Adipose tissue (tissue), 3 donors: ENCODE measurements around the gene DBNL. TPM values are rescaled to one million over a fixed set of nuclear protein-coding genes. Genes with fewer than 3 reads are reported as not detected.
"Not testable (repeated sequence)": the region's sequence is repeated elsewhere in the genome, so short reads cannot be mapped to it uniquely, and the experiment has no call there.

ENCODE experiments used
- H3K27ac ChIP-seq: one replicate; pipeline ENCODE4 v1.5.1; 2013; ENCODE audit warnings: low read depth, low read length
- WGBS, 3 donors: extraction: QIAGEN DNeasy Blood & Tissue Kit; methylation state at CpG; one replicate each; pipeline ENCODE4 v1.1.7; 2013; 5-methylcytosine and 5-hydroxymethylcytosine counted together
- polyA plus RNA-seq, 3 donors: library from polyadenylated mRNA; stranded (reverse); fragments of 200-250 nt; gene quantifications; one replicate each; pipeline ENCODE4 v1.2.3, GENCODE V29; 2013
- donor health status: healthy with polysubstance abuse.
- donor health status: Bipolar disorder and iron deficiency.
- donor health status: healthy.

The DBNL gene
- polyA plus RNA-seq = 100 to 1,000 TPM in 2 of 3 donors, 10 to 100 TPM in 1; 39.4 to 111 (median 101) TPM

DNA sequence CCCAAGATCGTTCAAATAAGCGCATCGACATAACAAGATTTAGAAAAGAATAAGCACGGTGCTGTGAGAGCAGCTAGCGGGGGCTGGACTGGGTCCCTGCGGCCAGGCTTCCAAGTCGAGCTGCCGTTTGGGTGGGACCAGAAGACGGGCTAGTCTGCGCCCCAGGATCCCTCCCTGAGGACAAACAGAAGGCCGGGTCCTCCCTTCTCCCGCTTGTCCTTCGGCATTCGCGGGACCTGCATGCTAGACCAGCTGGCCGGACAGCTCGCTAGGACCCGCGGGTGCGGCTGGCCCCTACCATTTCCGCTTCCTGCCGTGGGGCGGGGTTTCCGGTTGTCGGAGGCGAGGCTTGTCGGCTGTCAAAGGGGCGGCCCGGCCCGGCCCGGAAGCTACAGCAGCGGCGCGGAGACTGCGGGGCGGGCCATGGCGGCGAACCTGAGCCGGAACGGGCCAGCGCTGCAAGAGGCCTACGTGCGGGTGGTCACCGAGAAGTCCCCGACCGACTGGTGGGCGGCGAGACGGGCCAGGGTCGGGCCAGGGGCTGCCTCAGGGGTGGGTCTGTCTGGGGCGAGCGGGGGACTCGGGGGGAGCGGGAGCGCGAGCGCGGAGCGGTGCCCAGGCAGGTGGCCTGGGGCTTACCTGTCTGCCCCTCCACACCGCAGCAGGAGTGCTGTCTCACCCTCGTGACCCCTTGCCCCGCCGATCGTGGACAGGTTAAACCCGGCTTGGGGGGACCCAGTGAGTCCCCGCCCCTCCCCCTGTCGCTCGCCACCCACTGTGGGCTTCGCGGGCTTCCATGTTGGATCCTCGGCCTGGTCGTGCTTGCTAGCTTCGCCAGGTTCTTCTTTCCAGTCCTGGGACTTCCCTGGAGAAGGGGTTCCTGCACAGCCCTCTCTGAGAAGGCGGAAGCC is at the start of gene DBNL:
TSS of gene DBNL (plus strand) at position 388 of the 911 bp plus-strand sequence. CDS start at position 424, 36 bp downstream.
- WGBS, 3 donors = 0 to 1% (median 0%) methylated on average over 65 to 74 of the region's 74 CpGs
- H3K27ac ChIP-seq = peak within 1 kb of the TSS; percentile 53

DNA sequence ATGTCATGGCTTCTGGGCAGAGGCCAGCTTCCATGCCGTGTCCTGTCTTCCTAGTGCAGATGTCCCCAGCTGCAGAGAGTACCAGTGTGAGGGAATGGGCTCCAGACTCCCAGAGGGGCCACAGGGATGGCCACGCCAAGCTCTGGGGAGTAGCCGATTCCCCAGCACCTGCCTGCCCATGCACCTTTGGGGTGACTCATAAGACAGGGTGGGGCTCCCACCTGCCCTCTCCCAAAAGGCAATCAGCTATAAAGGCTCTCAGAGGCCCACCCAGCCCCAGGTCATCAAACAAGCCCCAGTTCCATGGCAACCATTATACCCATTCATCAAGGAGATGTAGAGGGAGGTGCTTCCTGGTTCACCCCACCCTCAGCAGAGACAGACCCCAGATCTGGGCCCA is 47.0 kb upstream of the DBNL start, which contains the start of gene SPDYE1:
TSS of gene SPDYE1 (plus strand) at position 366 of the 400 bp plus-strand sequence. CDS start 2,053 bp downstream, outside the sequence.
- H3K27ac ChIP-seq = not testable (repeated sequence)

DNA sequence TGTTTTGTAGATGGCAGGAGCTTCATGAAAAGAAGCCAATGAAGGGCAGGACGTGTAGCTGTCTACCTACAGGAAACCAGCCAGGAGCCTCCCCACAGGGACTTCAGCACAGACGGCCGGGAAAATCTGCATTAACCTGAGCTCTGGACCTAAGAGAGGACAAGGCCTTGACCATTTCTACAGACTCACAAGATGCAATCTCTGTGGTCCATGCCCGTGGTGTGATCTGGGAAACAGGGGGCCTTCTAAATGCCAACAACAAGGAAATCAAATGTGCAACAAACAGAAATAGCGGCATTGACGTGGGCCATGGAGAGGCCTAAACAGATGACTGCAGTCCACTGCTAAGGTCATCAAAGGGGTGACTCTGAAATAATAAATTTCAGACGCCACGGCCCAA is 32.4 kb upstream of the DBNL start:
- WGBS, 3 donors = 88 to 91% (median 89%) methylated on average over 7 to 8 of the region's 8 CpGs
- not testable (repeated sequence) for H3K27ac ChIP-seq

More for the DNA sequence above, 47.0 kb upstream of the DBNL start, which contains the start of gene SPDYE1:
- WGBS, 3 donors = 93 to 97% (median 97%) methylated on average over 3 of the region's 3 CpGs

DNA sequence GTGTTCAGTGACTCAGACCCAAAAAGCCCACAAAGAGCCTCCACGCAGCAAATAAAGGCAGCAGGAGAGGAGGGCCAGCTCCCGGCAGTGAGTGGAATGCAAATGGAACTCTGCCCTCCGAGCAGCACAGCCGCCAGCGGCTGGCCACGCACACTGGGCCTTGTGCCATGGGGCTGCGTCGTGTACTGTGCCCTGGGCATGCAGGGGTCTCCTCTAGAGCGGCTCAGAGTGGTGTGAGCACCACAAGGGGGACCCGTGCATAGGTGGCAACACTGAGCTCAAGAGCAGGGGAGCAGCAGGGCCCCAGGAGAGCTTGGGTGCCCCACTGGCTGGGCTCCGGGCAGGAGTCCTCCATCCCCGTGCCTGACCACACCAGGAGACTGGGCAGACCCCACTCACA is 29.4 kb upstream of the DBNL start:
- WGBS, 3 donors = 94 to 100% (median 94%) methylated on average over 2 to 7 of the region's 12 CpGs
- not testable (repeated sequence) for H3K27ac ChIP-seq

DNA sequence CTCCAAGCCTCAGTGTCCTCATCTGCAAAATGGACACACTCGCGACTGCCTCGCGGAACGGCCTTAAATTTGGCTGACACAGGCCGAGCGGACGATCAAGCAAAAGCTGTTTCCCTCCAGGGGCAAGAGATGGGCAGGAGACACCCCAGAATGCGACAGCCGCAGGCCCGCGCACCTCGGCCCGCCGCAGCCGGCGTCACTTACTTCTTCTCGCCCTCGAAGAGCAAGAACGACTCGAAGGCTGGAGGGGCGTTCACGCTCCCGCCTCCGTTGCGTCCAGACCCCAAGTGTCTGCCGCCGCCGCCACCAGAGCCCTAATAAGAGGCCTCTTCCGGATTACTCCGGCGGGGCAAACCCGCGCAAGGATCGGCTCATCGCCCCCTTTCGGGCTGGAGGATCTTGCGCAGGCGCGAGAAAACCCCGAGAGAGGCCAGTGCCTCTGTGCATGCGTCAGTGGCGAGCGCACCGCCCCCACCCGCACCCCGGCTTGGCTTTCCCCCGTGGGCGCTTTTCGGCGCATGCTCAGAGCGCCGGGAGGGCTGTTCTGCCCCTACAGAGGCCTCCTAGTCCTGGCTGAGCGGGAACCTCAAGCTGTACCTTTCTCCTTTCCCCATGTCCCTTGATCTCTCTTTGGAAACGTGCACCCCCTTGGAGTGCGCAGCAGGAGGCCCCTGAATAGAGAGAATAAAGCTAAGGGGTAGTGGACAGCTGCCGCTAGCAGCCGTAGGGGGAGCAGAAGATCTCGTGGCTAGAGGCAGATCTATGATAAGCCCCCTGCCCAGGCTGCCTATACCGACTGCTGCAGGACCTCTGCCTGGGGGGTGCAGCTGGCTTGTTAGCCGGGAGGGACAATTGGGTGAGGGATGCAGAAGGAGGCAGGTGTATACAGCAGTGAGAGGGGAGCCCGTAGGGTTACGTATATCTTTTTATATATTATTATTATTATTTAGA is 25.4 kb upstream of the DBNL start:
- not testable (repeated sequence) for H3K27ac ChIP-seq
- 0 to 2% (median 1%) methylated on average over 55 to 60 of the region's 63 CpGs for WGBS, 3 donors

DNA sequence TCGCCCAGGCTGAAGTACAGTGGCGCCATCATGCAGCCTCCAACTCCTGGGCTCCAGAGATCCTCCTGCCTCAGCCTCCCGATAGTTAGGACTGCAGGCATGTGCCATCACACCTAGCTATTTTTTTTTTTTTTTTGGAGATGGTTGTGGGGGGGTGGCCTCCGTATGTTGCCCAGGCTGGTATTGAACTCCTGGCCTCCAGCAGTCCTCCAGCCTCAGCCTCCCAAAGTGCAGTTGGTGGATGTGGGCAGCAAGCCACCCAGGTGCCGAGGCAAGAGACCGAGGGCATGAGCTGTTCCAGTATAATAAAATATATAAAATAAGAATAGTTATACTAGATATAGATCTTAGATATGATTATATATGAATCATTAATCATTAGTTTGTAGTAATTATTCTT is 24.7 kb upstream of the DBNL start:
- H3K27ac ChIP-seq = not testable (repeated sequence)
- 83 to 87% (median 83%) methylated on average over 4 to 6 of the region's 6 CpGs for WGBS, 3 donors

DNA sequence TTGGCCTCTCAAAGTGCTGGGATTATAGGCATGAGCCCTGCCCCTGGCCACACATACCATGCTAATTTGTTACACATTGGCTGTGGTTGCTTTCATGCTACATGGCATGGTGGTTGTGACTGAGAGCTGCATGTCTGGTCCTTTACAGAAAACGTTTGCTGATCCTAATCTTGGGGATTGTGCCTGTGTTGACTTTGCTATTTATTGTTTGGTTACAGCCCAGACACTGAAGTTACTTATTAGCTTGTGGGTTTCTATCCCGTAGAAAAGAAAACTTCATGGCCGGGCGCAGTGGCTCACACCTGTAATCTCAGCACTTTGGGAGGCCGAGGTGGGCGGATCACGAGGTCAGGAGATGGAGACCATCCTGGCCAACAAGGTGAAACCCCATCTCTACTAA is 22.4 kb upstream of the DBNL start:
- H3K27ac ChIP-seq = not testable (repeated sequence)
- 60 to 91% (median 78%) methylated on average over 6 of the region's 7 CpGs for WGBS, 3 donors

DNA sequence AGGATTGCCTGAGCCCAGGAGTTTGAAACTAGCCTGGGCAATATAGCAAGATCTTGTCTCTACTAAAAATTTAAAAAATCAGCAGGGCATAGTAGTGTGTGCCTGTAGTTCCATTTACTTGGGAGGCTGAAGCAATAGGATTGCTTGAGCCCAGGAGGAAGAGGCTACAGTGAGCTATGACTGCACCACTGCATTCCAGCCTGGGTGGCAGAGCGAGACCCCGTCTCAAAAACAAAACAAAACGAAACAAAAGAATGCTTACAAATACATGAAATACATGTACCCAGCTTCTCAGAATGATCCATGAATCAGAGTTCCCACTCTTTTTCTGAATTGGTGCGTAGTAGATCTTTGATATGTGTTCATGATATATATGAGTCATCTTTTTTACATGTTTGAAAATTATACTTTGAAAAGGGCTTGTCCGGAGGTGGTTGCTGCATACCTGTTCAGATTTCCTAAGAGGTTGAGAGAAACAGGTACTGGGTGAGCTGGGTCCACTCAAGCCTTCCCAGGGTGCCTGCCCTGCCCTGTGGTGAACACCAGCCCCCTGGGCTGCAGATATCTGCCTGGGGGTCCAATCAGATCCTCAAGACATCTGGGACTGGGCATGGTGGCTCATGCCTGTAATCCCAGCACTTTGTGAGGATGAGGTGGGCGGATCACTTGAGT is 21.6 kb upstream of the DBNL start:
- H3K27ac ChIP-seq = not testable (repeated sequence)
- 79 to 86% (median 83%) methylated on average over 6 of the region's 6 CpGs for WGBS, 3 donors

DNA sequence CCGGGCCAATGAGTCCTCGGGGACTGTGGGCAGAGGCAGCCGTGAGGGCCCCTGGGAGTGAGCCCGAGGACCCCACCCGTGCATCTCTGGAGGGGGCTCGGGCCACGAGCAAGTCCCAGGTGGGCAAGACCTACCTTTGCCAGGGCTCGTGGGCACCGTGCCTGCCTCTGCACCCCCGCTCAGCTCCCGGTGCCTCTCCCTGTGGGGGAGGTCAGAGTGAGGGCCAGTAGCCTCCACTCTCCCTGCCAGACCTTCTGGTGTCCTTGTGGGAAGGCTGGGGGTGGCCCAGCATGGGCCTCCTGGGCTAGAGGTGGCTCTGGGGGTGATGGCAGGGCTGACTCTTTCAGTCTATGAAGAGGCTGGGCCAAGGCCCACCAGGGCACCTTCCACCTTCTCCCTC is 15.1 kb upstream of the DBNL start:
- WGBS, 3 donors = 63 to 86% (median 80%) methylated on average over 1 to 4 of the region's 11 CpGs

DNA sequence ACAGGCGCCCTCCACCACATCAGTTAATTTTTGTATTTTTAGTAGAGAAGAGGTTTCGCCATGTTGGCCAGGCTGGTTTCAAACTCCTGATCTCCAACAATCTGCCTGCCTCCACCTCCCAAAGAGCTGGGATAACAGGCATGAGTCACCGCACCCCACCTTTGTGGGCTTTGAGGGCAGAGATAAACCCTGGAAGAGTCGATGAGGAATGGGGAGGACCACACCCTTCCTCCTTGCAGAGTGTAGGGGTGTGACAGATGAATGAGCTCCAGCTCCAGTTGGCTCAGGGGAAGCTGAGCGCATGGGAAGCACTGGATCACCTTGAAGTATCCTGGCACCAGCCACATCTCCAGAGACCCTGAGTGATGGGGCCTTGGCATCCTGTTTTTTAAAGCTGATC is 14.5 kb upstream of the DBNL start:
- WGBS, 3 donors = 74 to 79% (median 77%) methylated on average over 3 to 4 of the region's 5 CpGs
- not testable (repeated sequence) for H3K27ac ChIP-seq

More for the DNA sequence above, 15.1 kb upstream of the DBNL start:
- not testable (repeated sequence) for H3K27ac ChIP-seq

DNA sequence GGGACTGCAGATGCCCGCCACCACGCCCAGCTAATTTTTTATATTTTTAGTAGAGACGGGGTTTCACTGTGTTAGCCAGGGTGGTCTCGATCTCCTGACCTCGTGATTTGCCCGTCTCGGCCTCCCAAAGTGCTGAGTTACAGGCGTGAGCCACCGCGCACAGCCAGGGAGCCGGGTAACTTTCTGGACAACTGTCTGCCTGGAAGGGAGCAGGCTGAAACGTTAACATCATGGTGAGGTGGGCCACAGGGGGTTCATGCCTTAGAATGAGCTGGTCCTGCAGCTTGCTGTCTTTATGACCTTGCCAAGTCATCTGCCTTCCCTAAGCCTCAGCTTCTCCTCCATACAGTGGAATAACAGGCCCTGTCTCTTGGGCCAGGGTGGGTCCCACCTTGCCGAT is 13.2 kb upstream of the DBNL start:
- H3K27ac ChIP-seq = not testable (repeated sequence)
- WGBS, 3 donors = 84 to 93% (median 91%) methylated on average over 12 of the region's 13 CpGs

DNA sequence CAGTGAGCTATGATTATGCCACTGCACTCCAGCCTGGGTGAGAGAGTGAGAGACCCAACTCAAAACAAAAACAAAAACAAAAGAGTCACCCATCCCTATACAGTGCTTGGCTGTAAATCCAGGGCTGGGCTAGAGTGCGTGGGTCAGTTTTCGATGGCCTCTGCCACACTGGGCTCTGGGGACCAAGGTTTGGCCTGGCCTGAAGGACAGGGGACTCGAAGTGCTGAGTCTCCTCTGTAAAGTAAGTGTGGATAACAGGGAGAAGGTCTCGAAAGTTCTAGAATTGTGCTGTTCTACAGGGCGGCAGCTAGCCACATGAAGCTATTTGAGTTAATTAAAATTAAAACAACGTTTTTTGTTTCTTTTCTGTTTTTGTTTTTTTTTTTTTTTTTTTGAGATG is 12.5 kb upstream of the DBNL start:
- not testable (repeated sequence) for H3K27ac ChIP-seq
- WGBS, 3 donors = 89 to 99% (median 93%) methylated on average over 4 to 6 of the region's 6 CpGs

DNA sequence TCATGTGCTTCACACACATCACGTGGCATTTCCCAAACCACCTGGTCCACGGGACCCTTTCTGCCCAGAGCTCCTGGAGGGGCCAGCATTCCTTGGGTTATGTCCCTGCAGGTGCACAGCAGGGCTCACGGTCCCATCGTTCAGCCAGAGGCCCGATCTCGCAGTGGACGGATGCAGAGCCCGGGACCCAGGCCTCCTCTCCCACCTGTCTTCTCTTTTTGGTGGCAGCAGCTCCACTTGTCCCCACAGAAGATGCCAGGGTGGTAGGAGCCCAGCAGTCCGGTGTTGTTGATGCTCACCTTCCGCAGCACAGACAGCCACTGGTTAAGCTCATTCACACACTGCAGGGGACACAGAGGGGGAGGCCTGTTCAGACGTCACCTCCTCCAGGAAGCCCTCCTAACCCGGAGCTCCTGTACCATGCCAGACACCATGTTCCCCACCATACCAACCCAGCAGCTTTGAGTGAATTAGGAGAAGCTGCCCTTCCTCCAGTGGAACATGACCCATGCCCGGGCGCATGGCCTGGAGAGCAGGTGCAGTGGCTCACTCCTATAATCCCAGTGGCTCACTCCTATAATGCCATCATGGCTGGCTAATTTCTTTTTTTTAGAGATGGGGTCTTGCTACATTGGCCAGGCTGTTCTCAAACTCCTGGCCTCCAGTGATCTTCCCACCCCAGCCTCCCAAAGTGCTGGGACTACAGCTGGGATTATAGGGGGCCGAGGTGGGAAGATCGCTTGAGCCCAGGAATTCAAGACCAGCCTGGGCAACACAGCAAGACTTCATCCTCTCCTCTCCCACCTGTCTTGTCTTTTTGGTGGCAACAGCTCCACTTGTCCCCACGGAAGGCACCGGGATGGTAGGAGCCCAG is 10.3 kb upstream of the DBNL start:
- H3K27ac ChIP-seq = not testable (repeated sequence)
- WGBS, 3 donors = 87 to 95% (median 94%) methylated on average over 8 to 16 of the region's 18 CpGs

DNA sequence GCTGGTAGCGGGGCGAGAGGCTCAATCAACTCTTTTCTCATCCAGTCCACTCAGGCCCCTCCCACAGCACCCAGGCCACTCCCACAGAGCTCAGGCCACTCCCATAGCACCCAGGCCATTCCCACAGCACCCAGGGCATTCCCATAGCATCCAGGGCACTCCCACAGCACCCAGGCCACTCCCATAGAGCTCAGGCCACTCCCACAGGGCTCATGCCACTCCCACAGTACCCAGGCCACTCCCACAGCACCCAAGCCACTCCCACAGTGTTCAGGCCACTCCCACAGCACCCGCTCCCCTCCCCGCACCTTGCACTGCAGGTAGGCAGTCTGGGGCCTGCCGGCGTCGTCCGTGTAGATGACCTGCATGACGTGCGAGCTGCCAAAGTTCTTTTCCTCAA is 8.1 kb upstream of the DBNL start:
- not testable (repeated sequence) for H3K27ac ChIP-seq

DNA sequence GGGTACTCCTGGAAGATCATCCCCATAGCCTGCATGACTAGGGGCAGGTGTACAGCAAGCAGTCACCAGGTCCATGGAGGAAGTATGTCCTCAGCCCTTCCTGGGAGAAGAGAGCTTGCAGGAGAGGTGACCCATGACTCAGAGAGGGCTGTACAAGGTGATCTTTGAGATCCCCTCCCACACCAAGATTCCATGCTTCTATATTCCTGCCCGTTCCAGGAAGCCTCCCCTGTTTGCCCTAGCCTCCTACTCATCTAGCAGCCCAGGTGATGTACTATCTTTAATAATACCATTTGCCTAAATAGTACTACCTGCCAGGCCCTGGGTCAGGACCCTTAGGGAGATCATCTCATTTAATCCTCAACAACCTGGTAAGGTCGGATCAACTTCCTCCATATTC is 6.6 kb upstream of the DBNL start:
- H3K27ac ChIP-seq = not testable (repeated sequence)
- 73 to 84% (median 76%) methylated on average over 2 of the region's 2 CpGs for WGBS, 3 donors

More for the DNA sequence above, 8.1 kb upstream of the DBNL start:
- WGBS, 3 donors = 55 to 67% (median 66%) methylated on average over 8 to 10 of the region's 10 CpGs

DNA sequence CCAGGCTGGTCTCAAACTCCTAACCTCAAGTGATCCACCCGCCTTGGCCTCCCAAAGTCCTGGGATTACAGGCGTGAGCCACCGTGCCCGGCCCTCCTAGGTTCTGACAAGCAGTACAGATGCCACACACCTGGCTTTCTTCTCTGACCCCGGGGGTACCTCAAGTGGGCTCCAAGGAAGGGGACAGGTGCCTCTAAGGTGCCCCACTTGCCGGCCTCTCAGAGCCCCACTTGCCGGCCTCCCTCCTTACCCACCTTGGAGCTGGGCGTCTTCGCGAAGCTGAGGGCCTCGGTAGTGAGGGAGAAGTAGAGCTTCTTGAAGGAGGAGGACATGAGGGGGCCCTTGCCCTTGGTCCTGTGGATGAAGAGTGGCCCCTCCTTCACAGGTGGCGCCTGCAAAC is 5.9 kb upstream of the DBNL start:
- not testable (repeated sequence) for H3K27ac ChIP-seq
- WGBS, 3 donors = 33 to 78% (median 64%) methylated on average over 3 to 5 of the region's 12 CpGs

DNA sequence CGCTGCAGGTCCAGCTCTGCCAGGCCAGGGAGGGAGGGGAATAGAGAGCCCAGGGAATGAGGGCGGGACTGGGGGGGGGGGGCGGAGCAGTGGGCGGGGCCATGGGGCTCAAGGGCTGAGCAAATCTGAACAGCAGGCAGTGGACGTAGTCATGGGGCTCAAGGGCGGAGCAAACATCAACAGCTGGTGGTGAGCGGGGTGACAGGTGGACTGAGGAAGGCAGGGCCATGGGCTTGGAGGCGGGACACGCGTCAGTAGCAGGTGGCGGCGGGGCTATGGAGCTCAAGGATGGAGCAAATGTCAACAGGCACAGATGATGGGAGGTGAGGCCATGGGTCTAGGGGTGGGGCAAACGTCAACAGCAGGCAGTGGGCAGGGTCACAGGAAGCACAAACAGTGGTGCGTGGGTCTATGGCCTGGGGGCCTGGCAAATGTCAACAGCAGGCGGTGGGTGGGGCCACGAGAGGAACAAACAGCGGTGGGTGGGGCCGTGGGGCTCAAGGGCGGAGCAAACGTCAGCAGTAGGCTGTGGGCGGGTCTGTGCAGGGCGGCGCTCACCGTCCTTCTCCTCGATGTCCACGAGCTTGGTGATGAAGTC is 5.4 kb upstream of the DBNL start:
- 1 to 11% (median 2%) methylated on average over 13 to 17 of the region's 26 CpGs for WGBS, 3 donors
- not testable (repeated sequence) for H3K27ac ChIP-seq
